Measurements from ENCODE around the gene NXPH4. TPM values are rescaled to one million over a fixed set of nuclear protein-coding genes. Genes with fewer than 3 reads are reported as not detected.

NXPH4 gene
- total RNA-seq, 1 donor from 2014 or later, result 82.8 TPM

DNA sequence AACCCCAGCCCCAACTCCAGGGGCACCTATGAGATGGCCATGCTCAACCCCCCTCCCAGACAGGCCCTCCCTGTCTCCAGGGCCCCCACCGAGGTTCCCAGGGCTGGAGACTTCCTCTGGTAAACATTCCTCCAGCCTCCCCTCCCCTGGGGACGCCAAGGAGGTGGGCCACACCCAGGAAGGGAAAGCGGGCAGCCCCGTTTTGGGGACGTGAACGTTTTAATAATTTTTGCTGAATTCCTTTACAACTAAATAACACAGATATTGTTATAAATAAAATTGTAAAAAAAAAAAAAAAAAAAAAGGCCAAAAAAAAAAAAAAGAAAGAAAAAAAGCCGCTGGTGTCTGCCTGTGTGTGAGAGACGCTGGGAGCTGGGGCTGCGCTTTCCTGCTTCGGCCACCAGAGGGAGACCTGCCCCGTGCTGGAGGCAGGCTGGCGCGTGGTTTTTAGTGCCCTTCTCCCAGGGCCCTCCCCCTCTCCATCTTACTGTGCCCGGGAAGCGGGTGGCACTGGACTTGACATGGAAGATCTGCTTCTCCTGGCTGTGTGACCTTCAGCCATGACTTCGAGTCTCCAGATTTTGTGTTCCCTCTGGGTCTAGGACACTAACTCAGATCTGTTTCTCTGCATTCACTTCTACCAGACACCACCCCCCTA, 3.4 kb upstream of the NXPH4 start:
- Mint-ChIP-seq H3K9me3 (ENCODE audit: low read depth) (no peaks in the 10 kb centered on the region), H3K4me1 (ENCODE audit: low read depth) (peaks cover 62% of the 10 kb centered on the region), H3K36me3 (ENCODE audit: low read depth) (peaks cover 9% of the 10 kb centered on the region), H3K27ac (ENCODE audit: unreplicated experiment) (peak overlapping the region; percentile 92), H3K4me3 (ENCODE audit: unreplicated experiment) (peak overlapping the region; percentile 41), H3K27me3 (ENCODE audit: low read depth) (no peaks in the 10 kb centered on the region)
- no peak for DNase-seq (ENCODE audit: low spot score)
- TF ChIP-seq, protein P1, sequence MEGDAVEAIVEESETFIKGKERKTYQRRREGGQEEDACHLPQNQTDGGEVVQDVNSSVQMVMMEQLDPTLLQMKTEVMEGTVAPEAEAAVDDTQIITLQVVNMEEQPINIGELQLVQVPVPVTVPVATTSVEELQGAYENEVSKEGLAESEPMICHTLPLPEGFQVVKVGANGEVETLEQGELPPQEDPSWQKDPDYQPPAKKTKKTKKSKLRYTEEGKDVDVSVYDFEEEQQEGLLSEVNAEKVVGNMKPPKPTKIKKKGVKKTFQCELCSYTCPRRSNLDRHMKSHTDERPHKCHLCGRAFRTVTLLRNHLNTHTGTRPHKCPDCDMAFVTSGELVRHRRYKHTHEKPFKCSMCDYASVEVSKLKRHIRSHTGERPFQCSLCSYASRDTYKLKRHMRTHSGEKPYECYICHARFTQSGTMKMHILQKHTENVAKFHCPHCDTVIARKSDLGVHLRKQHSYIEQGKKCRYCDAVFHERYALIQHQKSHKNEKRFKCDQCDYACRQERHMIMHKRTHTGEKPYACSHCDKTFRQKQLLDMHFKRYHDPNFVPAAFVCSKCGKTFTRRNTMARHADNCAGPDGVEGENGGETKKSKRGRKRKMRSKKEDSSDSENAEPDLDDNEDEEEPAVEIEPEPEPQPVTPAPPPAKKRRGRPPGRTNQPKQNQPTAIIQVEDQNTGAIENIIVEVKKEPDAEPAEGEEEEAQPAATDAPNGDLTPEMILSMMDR (IDR thresholded peaks at IDR 0.05), result peak; percentile 89

DNA sequence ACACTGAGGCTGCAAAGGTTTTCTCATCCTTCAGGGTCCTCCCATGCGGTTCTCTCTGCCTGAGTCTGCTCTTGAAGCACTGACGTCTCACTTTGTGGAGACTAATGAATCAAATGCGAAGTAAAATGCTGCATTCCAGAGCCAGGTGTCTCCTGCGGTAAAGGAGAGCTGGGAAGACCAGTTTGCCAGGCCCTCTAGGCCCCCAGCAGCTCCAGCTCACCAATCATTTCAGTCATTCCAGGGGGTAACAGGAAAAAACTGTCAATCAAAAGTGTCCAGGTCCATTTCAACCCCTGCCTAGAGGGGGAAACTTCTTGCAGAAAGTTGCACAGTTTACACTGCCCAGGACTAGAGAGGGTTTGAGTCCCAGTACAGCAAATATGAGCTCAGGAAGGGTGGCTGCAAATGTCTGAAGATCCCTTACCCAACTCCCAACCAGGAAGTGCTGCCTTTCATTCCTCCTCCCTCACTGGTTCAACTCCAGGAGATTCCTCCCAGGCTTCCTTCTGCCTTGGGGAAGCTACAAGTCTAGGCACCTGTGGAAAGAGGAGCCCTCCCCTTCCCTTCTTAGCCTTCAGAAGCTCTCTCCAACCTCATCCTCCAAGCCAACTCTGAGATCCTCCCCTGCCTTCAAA, 2.7 kb upstream of the NXPH4 start:
- Mint-ChIP-seq H3K27me3 (ENCODE audit: low read depth) (no peaks in the 10 kb centered on the region), H3K9me3 (ENCODE audit: low read depth) (no peaks in the 10 kb centered on the region), H3K4me1 (ENCODE audit: low read depth) (peaks cover 69% of the 10 kb centered on the region), H3K36me3 (ENCODE audit: low read depth) (peaks cover 7% of the 10 kb centered on the region), H3K27ac (ENCODE audit: unreplicated experiment) (peak overlapping the region; percentile 92), H3K4me3 (ENCODE audit: unreplicated experiment) (peak overlapping the region; percentile 41)
- DNase-seq (ENCODE audit: low spot score), result no peak
- TF ChIP-seq, protein P1 (IDR thresholded peaks at IDR 0.05), result no peak

- peak overlapping the region; percentile 92 for H3K27ac Mint-ChIP-seq (ENCODE audit: unreplicated experiment)
Measured at GRCh38 chr12:57214398-57214781, 2.2 kb upstream of the NXPH4 start.

DNA sequence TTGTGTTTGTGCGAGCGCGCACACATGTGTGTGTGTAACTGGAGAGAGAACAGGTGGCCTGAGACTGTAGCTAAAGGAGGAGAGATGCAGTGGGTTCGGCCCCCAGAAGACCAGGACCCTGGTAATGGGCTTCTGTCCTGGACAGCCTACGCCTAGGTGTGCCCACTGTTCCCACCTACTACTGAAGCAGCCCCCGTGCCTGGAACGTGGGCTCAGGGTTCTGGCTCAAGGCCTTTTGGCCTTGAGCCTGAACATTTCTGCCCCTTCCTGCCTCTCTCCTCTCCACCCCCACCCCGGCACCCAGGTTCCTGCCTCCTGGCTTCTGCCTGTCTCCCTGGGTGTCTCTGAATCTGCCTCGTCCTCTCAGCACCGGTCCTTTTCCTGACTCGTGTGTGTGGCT, 1.5 kb upstream of the NXPH4 start:
- Mint-ChIP-seq H3K9me3 (ENCODE audit: low read depth) (no peaks in the 10 kb centered on the region), H3K36me3 (ENCODE audit: low read depth) (peaks cover 3% of the 10 kb centered on the region), H3K4me1 (ENCODE audit: low read depth) (peaks cover 79% of the 10 kb centered on the region), H3K27ac (ENCODE audit: unreplicated experiment) (peak overlapping the region; percentile 52), H3K4me3 (ENCODE audit: unreplicated experiment) (peak overlapping the region; percentile 69), H3K27me3 (ENCODE audit: low read depth) (no peaks in the 10 kb centered on the region)
- TF ChIP-seq, protein P1 (IDR thresholded peaks at IDR 0.05), result no peak
- no peak for DNase-seq (ENCODE audit: low spot score)

More at GRCh38 chr12:57214398-57214781, 2.2 kb upstream of the NXPH4 start:
- TF ChIP-seq, protein P1 (IDR thresholded peaks at IDR 0.05), result peak; percentile 84
- H3K4me3 Mint-ChIP-seq (ENCODE audit: unreplicated experiment), result peak overlapping the region; percentile 32
- H3K9me3 Mint-ChIP-seq (ENCODE audit: low read depth), result no peaks in the 10 kb centered on the region
- no peaks in the 10 kb centered on the region for H3K27me3 Mint-ChIP-seq (ENCODE audit: low read depth)
- H3K4me1 Mint-ChIP-seq (ENCODE audit: low read depth), result peaks cover 74% of the 10 kb centered on the region
- no peak for DNase-seq (ENCODE audit: low spot score)
- H3K36me3 Mint-ChIP-seq (ENCODE audit: low read depth), result peaks cover 4% of the 10 kb centered on the region

- H3K27ac Mint-ChIP-seq (ENCODE audit: unreplicated experiment), result peak overlapping the region; percentile 52
- peak overlapping the region; percentile 69 for H3K4me3 Mint-ChIP-seq (ENCODE audit: unreplicated experiment)
- TF ChIP-seq, protein P1 (IDR thresholded peaks at IDR 0.05), result no peak
- DNase-seq (ENCODE audit: low spot score), result no peak
- H3K27me3 Mint-ChIP-seq (ENCODE audit: low read depth), result no peaks in the 10 kb centered on the region
- H3K36me3 Mint-ChIP-seq (ENCODE audit: low read depth), result peaks cover under 1% of the 10 kb centered on the region
- peaks cover 79% of the 10 kb centered on the region for H3K4me1 Mint-ChIP-seq (ENCODE audit: low read depth)
- no peaks in the 10 kb centered on the region for H3K9me3 Mint-ChIP-seq (ENCODE audit: low read depth)
Measured at GRCh38 chr12:57215668-57216013, 953 bp upstream of the NXPH4 start.
